ENCODE measurements around the gene GPC5.

DNA sequence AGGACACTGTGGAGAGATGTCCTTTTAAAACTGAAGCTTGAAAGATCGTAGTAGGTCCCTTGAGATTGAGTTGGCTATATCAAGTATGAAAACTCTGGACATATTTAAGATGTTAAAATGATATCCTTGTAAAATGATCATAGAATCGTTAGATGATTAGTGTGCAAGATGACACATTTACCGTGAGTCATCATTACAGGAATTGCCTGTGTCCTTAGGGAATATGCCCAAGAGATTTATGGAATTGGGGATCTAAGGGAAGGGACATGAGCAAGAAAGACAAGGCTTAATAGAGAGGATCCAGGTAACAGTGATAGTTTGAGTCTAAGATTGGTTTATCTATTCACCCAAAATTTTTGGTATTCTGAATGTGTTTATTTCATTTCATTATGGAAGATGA lies 233.7 kb downstream of the GPC5 start:
- TF ChIP-seq, protein P1, sequence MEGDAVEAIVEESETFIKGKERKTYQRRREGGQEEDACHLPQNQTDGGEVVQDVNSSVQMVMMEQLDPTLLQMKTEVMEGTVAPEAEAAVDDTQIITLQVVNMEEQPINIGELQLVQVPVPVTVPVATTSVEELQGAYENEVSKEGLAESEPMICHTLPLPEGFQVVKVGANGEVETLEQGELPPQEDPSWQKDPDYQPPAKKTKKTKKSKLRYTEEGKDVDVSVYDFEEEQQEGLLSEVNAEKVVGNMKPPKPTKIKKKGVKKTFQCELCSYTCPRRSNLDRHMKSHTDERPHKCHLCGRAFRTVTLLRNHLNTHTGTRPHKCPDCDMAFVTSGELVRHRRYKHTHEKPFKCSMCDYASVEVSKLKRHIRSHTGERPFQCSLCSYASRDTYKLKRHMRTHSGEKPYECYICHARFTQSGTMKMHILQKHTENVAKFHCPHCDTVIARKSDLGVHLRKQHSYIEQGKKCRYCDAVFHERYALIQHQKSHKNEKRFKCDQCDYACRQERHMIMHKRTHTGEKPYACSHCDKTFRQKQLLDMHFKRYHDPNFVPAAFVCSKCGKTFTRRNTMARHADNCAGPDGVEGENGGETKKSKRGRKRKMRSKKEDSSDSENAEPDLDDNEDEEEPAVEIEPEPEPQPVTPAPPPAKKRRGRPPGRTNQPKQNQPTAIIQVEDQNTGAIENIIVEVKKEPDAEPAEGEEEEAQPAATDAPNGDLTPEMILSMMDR (IDR thresholded peaks at IDR 0.05; ENCODE audit: low read depth, low read length): no peak
- TF ChIP-seq EZH2phosphoT487 (IDR thresholded peaks at IDR 0.05; ENCODE audit: low read depth): no peak

All from OCI-LY3 (cell line).